ENCODE results near the gene BTBD16. TPM values are rescaled to one million over a fixed set of nuclear protein-coding genes. Genes with fewer than 3 reads are reported as not detected.
A peak's percentile ranks its signal among the peaks of the same experiment; 100 is the strongest.

BTBD16 gene
- polyA plus RNA-seq, 1 experiment = not detected

DNA sequence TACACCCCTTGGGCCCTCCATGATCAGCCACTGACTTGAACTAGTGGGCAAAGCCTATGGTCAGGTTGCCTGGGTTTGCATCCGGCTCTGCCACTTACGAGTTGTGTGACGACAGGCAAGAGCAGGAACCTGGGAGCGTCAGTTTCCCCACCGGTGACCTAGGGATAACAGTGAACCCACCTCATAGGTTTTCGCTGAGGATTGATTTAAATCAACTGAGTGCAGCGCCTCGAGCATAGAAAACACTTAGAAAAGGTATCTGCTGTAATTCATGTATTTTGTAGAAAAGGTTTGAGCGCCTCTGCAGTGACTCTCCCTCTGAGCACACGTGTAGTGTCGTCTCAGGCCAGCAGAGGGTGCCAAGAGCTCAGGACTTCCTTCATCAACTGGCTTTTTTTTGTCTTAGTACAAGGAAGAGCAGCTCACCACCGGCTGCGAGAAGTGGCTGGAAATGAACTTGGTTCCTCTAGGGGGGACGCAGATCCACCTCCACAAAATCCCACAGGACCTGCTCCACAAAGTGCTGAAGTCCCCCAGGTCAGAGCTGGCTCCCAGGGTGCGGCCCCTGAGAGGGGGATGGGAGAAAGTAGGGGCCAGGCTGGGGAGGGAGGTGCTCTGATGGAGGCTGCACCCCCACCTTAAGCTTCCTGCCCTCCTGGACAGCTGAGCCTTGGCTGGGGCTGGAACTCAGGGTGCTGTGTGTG is 27.7 kb downstream of the BTBD16 start:
- ChIA-PET CTCF (interaction anchor here (0.6 to 4.8 kb wide), 47 partner anchors 10 to 408 kb away, joined by 3 to 199 read pairs (median 4); partner anchors contain the start of gene BTBD16), POLR2A (interaction anchor here (0.6 kb wide), 1 partner anchor 152 kb away, joined by 3 read pairs; no protein-coding TSS in a partner anchor)
- TF ChIP-seq CTCF (IDR thresholded peaks at IDR 0.05; ENCODE audit: low read depth, low read length) = peak; percentile 94
- Histone ChIP-seq H3K4me3 (ENCODE audit: low read depth, low read length) (peak overlapping the region; percentile 48), H3K9me3 (ENCODE audit: control insufficient read depth, insufficient read depth, low read length) (no peaks in the 10 kb centered on the region), H3K27me3 (ENCODE audit: control insufficient read depth, insufficient read depth, low read length) (peaks cover 18% of the 10 kb centered on the region), H3K27ac (ENCODE audit: low read depth, low read length) (no peak overlapping the region)
- DNase-seq (ENCODE audit: low read depth, low spot score) = peak; percentile 58

- no peaks in the 10 kb centered on the region for H3K9me3 ChIP-seq (ENCODE audit: control insufficient read depth, insufficient read depth, low read length)
- POLR2A ChIA-PET = no interaction called here
- DNase-seq (ENCODE audit: low read depth, low spot score) = no peak
- H3K4me3 ChIP-seq (ENCODE audit: low read depth, low read length) = no peak overlapping the region
- TF ChIP-seq CTCF (IDR thresholded peaks at IDR 0.05; ENCODE audit: low read depth, low read length) = no peak
- CTCF ChIA-PET = interaction anchor here (0.6 to 4.8 kb wide), 44 partner anchors 10 to 408 kb away, joined by 3 to 199 read pairs (median 4); partner anchors contain the start of gene BTBD16
- no peak overlapping the region for H3K27ac ChIP-seq (ENCODE audit: low read depth, low read length)
- peaks cover 18% of the 10 kb centered on the region for H3K27me3 ChIP-seq (ENCODE audit: control insufficient read depth, insufficient read depth, low read length)
Measured at GRCh38 chr10:122299423-122300075, 28.5 kb downstream of the BTBD16 start.

- no peak for TF ChIP-seq CTCF (IDR thresholded peaks at IDR 0.05; ENCODE audit: low read depth, low read length)
- Histone ChIP-seq H3K27me3 (ENCODE audit: control insufficient read depth, insufficient read depth, low read length) (peaks cover 10% of the 10 kb centered on the region), H3K4me3 (ENCODE audit: low read depth, low read length) (no peak overlapping the region), H3K27ac (ENCODE audit: low read depth, low read length) (no peak overlapping the region), H3K9me3 (ENCODE audit: control insufficient read depth, insufficient read depth, low read length) (no peaks in the 10 kb centered on the region)
- ChIA-PET POLR2A (no interaction called here), CTCF (interaction anchor here (0.6 to 3.4 kb wide), 5 partner anchors 134 to 495 kb away, joined by 3 to 37 read pairs (median 4); no protein-coding TSS in a partner anchor)
- DNase-seq (ENCODE audit: low read depth, low spot score) = no peak
Measured at GRCh38 chr10:122301055-122301810, 30.1 kb downstream of the BTBD16 start.

GRCh38 chr10:122301811-122302115 is 30.7 kb downstream of the BTBD16 start:
- CTCF ChIA-PET = interaction anchor here (0.6 to 3.4 kb wide), 4 partner anchors 133 to 496 kb away, joined by 3 to 37 read pairs (median 18); no protein-coding TSS in a partner anchor
- H3K4me3 ChIP-seq (ENCODE audit: low read depth, low read length) = no peak overlapping the region
- H3K9me3 ChIP-seq (ENCODE audit: control insufficient read depth, insufficient read depth, low read length) = no peaks in the 10 kb centered on the region
- no peak overlapping the region for H3K27ac ChIP-seq (ENCODE audit: low read depth, low read length)
- TF ChIP-seq CTCF (IDR thresholded peaks at IDR 0.05; ENCODE audit: low read depth, low read length) = no peak
- POLR2A ChIA-PET = no interaction called here
- peaks cover 8% of the 10 kb centered on the region for H3K27me3 ChIP-seq (ENCODE audit: control insufficient read depth, insufficient read depth, low read length)
- DNase-seq (ENCODE audit: low read depth, low spot score) = no peak

All from AG04450 (cell line).